ENCODE data around the gene TSR3.

The TSR3 gene

DNA sequence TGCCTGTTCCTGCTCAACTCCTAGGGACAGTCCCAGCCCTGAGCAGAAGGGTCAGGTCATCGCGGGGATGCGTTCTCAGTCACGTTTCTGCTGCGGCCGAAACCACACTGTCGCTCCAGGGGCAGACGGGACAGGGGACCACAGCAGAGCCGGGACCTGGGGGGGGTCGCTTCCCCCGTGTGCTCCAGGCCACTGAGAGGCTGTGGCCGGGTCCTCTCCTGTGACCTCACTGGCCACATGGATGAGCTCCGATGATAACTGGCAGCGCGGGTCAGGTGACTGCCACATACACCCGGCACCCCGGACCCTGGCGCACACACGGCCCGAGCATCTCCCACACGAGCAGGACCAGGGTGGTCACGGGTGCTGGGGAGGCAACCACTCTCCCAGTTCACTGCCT, 12.8 kb upstream of the TSR3 start:
- H3F3A ChIP-seq (ENCODE audit: insufficient read depth) = no peaks in the 10 kb centered on the region; the same call in 1 of the 2 replicates
- H3K9me3 ChIP-seq (ENCODE audit: insufficient read depth, low read length) = no peaks in the 10 kb centered on the region
- no peaks in the 10 kb centered on the region for H3K27me3 ChIP-seq (ENCODE audit: low read length)
- H3K4me2 ChIP-seq (ENCODE audit: low read depth, low read length, poor library complexity, severe bottlenecking) = no peak overlapping the region
- H2AFZ ChIP-seq (ENCODE audit: low read depth, low read length, severe bottlenecking) = no peak overlapping the region
- H3K4me3 ChIP-seq (ENCODE audit: insufficient read depth, low read length, poor library complexity, severe bottlenecking) = no peak overlapping the region
- no peak overlapping the region for H3K27ac ChIP-seq (ENCODE audit: low read depth, low read length)
- H3K79me2 ChIP-seq (ENCODE audit: insufficient read depth, low read length) = no peaks in the 10 kb centered on the region
- no peak for TF ChIP-seq EZH2phosphoT487 (conservative IDR thresholded peaks at IDR 0.05; ENCODE audit: low read length)
- TF ChIP-seq, protein P1, sequence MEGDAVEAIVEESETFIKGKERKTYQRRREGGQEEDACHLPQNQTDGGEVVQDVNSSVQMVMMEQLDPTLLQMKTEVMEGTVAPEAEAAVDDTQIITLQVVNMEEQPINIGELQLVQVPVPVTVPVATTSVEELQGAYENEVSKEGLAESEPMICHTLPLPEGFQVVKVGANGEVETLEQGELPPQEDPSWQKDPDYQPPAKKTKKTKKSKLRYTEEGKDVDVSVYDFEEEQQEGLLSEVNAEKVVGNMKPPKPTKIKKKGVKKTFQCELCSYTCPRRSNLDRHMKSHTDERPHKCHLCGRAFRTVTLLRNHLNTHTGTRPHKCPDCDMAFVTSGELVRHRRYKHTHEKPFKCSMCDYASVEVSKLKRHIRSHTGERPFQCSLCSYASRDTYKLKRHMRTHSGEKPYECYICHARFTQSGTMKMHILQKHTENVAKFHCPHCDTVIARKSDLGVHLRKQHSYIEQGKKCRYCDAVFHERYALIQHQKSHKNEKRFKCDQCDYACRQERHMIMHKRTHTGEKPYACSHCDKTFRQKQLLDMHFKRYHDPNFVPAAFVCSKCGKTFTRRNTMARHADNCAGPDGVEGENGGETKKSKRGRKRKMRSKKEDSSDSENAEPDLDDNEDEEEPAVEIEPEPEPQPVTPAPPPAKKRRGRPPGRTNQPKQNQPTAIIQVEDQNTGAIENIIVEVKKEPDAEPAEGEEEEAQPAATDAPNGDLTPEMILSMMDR (IDR thresholded peaks at IDR 0.05; ENCODE audit: insufficient read depth, low read length, poor library complexity, severe bottlenecking) = no peak
- no peaks in the 10 kb centered on the region for H3K9me2 ChIP-seq (replicated peaks; ENCODE audit: insufficient read depth, low read length)
- no peaks in the 10 kb centered on the region for H4K20me1 ChIP-seq (ENCODE audit: low read depth, low read length)
- no peak overlapping the region for H3K9ac ChIP-seq (ENCODE audit: low read length)
- H3K36me3 ChIP-seq (ENCODE audit: low read length) = no peaks in the 10 kb centered on the region

GRCh38 chr16:1363501-1364041, 11.9 kb upstream of the TSR3 start:
- no peaks in the 10 kb centered on the region for H3K79me2 ChIP-seq (ENCODE audit: insufficient read depth, low read length)
- H2AFZ ChIP-seq (ENCODE audit: low read depth, low read length, severe bottlenecking) = no peak overlapping the region
- H3K4me3 ChIP-seq (ENCODE audit: insufficient read depth, low read length, poor library complexity, severe bottlenecking) = no peak overlapping the region
- no peaks in the 10 kb centered on the region for H3K9me2 ChIP-seq (replicated peaks; ENCODE audit: insufficient read depth, low read length)
- TF ChIP-seq EZH2phosphoT487 (conservative IDR thresholded peaks at IDR 0.05; ENCODE audit: low read length) = no peak
- TF ChIP-seq, protein P1 (IDR thresholded peaks at IDR 0.05; ENCODE audit: insufficient read depth, low read length, poor library complexity, severe bottlenecking) = peak; percentile 63
- H3K9me3 ChIP-seq (ENCODE audit: insufficient read depth, low read length) = no peaks in the 10 kb centered on the region
- no peak overlapping the region for H3K9ac ChIP-seq (ENCODE audit: low read length)
- H3F3A ChIP-seq (ENCODE audit: insufficient read depth) = peaks cover under 1% of the 10 kb centered on the region; the same call in 1 of the 2 replicates
- no peak overlapping the region for H3K27ac ChIP-seq (ENCODE audit: low read depth, low read length)
- no peaks in the 10 kb centered on the region for H3K27me3 ChIP-seq (ENCODE audit: low read length)
- no peak overlapping the region for H3K4me2 ChIP-seq (ENCODE audit: low read depth, low read length, poor library complexity, severe bottlenecking)
- no peaks in the 10 kb centered on the region for H3K36me3 ChIP-seq (ENCODE audit: low read length)
- no peaks in the 10 kb centered on the region for H4K20me1 ChIP-seq (ENCODE audit: low read depth, low read length)

GRCh38 chr16:1362807-1363206, 11.1 kb upstream of the TSR3 start:
- no peak overlapping the region for H3K9ac ChIP-seq (ENCODE audit: low read length)
- H3K36me3 ChIP-seq (ENCODE audit: low read length) = no peaks in the 10 kb centered on the region
- H3K4me2 ChIP-seq (ENCODE audit: low read depth, low read length, poor library complexity, severe bottlenecking) = no peak overlapping the region
- TF ChIP-seq, protein P1 (IDR thresholded peaks at IDR 0.05; ENCODE audit: insufficient read depth, low read length, poor library complexity, severe bottlenecking) = no peak
- no peak for TF ChIP-seq EZH2phosphoT487 (conservative IDR thresholded peaks at IDR 0.05; ENCODE audit: low read length)
- no peaks in the 10 kb centered on the region for H3K79me2 ChIP-seq (ENCODE audit: insufficient read depth, low read length)
- H3K27me3 ChIP-seq (ENCODE audit: low read length) = no peaks in the 10 kb centered on the region
- no peaks in the 10 kb centered on the region for H3K9me2 ChIP-seq (replicated peaks; ENCODE audit: insufficient read depth, low read length)
- H3F3A ChIP-seq (ENCODE audit: insufficient read depth) = peaks cover 4% of the 10 kb centered on the region; the same call in 1 of the 2 replicates
- no peaks in the 10 kb centered on the region for H4K20me1 ChIP-seq (ENCODE audit: low read depth, low read length)
- no peak overlapping the region for H3K27ac ChIP-seq (ENCODE audit: low read depth, low read length)
- no peak overlapping the region for H2AFZ ChIP-seq (ENCODE audit: low read depth, low read length, severe bottlenecking)
- H3K9me3 ChIP-seq (ENCODE audit: insufficient read depth, low read length) = no peaks in the 10 kb centered on the region
- no peak overlapping the region for H3K4me3 ChIP-seq (ENCODE audit: insufficient read depth, low read length, poor library complexity, severe bottlenecking)
